Keratinocyte (primary cell): Measurements from ENCODE around the gene KIAA1958. TPM values are rescaled to one million over a fixed set of nuclear protein-coding genes. Genes with fewer than 3 reads are reported as not detected.

ENCODE experiments used
- DNase-seq: peaks from one replicate; pipeline ENCODE4 v3.0.0-alpha.2; 2011; ENCODE audit warnings: low read depth, missing footprints, low spot score
- FAIRE-seq: peaks from 2 replicates; lab custom pipeline; 2011; peaks lifted over from hg19 to GRCh38; lab: Jason Lieb, UNC
- H2AFZ ChIP-seq: 2 replicates; pipeline ENCODE4 v1.6.0; 2012; ENCODE audit warnings: low read length, control low read depth, inconsistent platforms; ENCODE audit not compliant: control insufficient read depth
- H3K27ac ChIP-seq: 2 replicates; pipeline ENCODE4 v1.5.1; 2011; ENCODE audit warnings: low read length; ENCODE audit not compliant: control insufficient read depth, insufficient read depth
- H3K27me3 ChIP-seq: 3 replicates; pipeline ENCODE4 v1.6.0; 2011; ENCODE audit warnings: low read length; ENCODE audit not compliant: control insufficient read depth, insufficient read depth; ENCODE audit errors: extremely low read depth
- H3K36me3 ChIP-seq, 2 experiments: 2 replicates in 1 of 2; 3 replicates in 1 of 2; pipeline ENCODE4 v1.5.1; 2011; ENCODE audit warnings: low read length in 2 of 2, mild to moderate bottlenecking in 1 of 2; ENCODE audit not compliant: control insufficient read depth in 2 of 2, insufficient read depth in 2 of 2; ENCODE audit errors: extremely low read depth in 1 of 2
- H3K4me1 ChIP-seq: 3 replicates; pipeline ENCODE4 v1.5.1; 2011; ENCODE audit warnings: low read length; ENCODE audit not compliant: control insufficient read depth, insufficient read depth; ENCODE audit errors: extremely low read depth
- H3K4me2 ChIP-seq: 3 replicates; pipeline ENCODE4 v1.6.0; 2011; ENCODE audit warnings: low read depth, low read length; ENCODE audit not compliant: control insufficient read depth, insufficient read depth; ENCODE audit errors: extremely low read depth
- H3K4me3 ChIP-seq, 3 experiments: fragments of 200-600 bp in 1 of 3; sonication (generic) in 1 of 3; 2 replicates in 2 of 3; 3 replicates in 1 of 3; pipeline ENCODE4 v1.5.1; 2011 to 2016; ENCODE audit warnings: low read length in 3 of 3, mild to moderate bottlenecking in 3 of 3, control low read depth in 2 of 3, inconsistent platforms in 1 of 3, low read depth in 1 of 3, mixed read lengths in 1 of 3, mixed run types in 1 of 3, moderate library complexity in 1 of 3; ENCODE audit not compliant: control insufficient read depth in 2 of 3, insufficient read depth in 2 of 3; ENCODE audit errors: extremely low read depth in 1 of 3
- H3K79me2 ChIP-seq: 2 replicates; pipeline ENCODE4 v1.6.0; 2012; ENCODE audit warnings: low read length; ENCODE audit not compliant: control insufficient read depth, insufficient read depth
- H3K9ac ChIP-seq: 3 replicates; pipeline ENCODE4 v1.6.0; 2011; ENCODE audit warnings: low read length; ENCODE audit not compliant: control insufficient read depth, insufficient read depth; ENCODE audit errors: extremely low read depth
- H3K9me1 ChIP-seq: 3 replicates; pipeline ENCODE4 v1.6.0; 2011; ENCODE audit warnings: low read length; ENCODE audit not compliant: control insufficient read depth, insufficient read depth; ENCODE audit errors: extremely low read depth
- H3K9me3 ChIP-seq: 2 replicates; pipeline ENCODE4 v1.5.1; 2012; ENCODE audit warnings: low read depth, low read length; ENCODE audit not compliant: control insufficient read depth
- H4K20me1 ChIP-seq: 3 replicates; pipeline ENCODE4 v1.6.0; 2011; ENCODE audit warnings: low read length; ENCODE audit not compliant: control insufficient read depth, insufficient read depth; ENCODE audit errors: extremely low read depth
- EZH2 ChIP-seq: IDR thresholded peaks from one replicate; pipeline ENCODE4 v1.6.1; 2012; ENCODE audit warnings: inconsistent platforms, mild to moderate bottlenecking, low read length, moderate library complexity
- dilution Hi-C: fragments of 300-500 bp; cut with MboI; formaldehyde crosslinking; loops from one replicate; pipeline ENCODE4 v1.7.0; 2020; ENCODE audit warnings: low sequenced_read_pairs; ENCODE audit not compliant: extremely low pct_ligation_motif_present
- polyA plus RNA-seq, 5 experiments: library from polyadenylated mRNA; depleted of rRNA in 3 of 5; stranded (reverse) in 3 of 5; stranded (forward) in 1 of 5; unstranded in 1 of 5; fragments of >200 nt; gene quantifications; 1 replicate in 1 of 5; 2 replicates in 3 of 5; 3 replicates in 1 of 5; pipeline versions ENCODE4 v1.2.1 to v1.2.3, GENCODE V29; 2011 to 2012; ENCODE audit warnings: missing spikeins in 2 of 5, low read depth in 1 of 5, low replicate concordance in 1 of 5
- TF ChIP-seq, protein P1 (sequence below), 3 experiments: IDR thresholded peaks in 1 of 3; conservative IDR thresholded peaks in 1 of 3; optimal IDR thresholded peaks in 1 of 3; 2 replicates in 2 of 3; 3 replicates in 1 of 3; pipeline versions ENCODE3 to v1.5.1; 2011; ENCODE audit warnings: low read length in 3 of 3, mild to moderate bottlenecking in 3 of 3, moderate library complexity in 2 of 3, control low read depth in 1 of 3, inconsistent platforms in 1 of 3; ENCODE audit not compliant: insufficient read depth in 2 of 3; ENCODE audit errors: extremely low read depth in 1 of 3

Gene KIAA1958
- polyA plus RNA-seq, 1 donor (not counting 4 experiments of a cell fraction or from before 2014, with no cell fraction given): 0.84 TPM

- no peaks in the 10 kb centered on the region for H3K9me1 ChIP-seq
- FAIRE-seq (no peak), DNase-seq (no peak)
- H2AFZ ChIP-seq: no peak overlapping the region
- no peaks in the 10 kb centered on the region for H4K20me1 ChIP-seq
- H3K9me3 ChIP-seq: no peaks in the 10 kb centered on the region
- H3K9ac ChIP-seq: no peak overlapping the region
- H3K4me3 ChIP-seq: no peak overlapping the region
- H3K79me2 ChIP-seq: no peaks in the 10 kb centered on the region
- no peak overlapping the region for H3K4me2 ChIP-seq
- dilution Hi-C loops: no loop called here
- no peak overlapping the region for H3K27ac ChIP-seq
- no peaks in the 10 kb centered on the region for H3K4me1 ChIP-seq
- H3K36me3 ChIP-seq: no peaks in the 10 kb centered on the region
- no peaks in the 10 kb centered on the region for H3K27me3 ChIP-seq
- TF ChIP-seq, protein P1, sequence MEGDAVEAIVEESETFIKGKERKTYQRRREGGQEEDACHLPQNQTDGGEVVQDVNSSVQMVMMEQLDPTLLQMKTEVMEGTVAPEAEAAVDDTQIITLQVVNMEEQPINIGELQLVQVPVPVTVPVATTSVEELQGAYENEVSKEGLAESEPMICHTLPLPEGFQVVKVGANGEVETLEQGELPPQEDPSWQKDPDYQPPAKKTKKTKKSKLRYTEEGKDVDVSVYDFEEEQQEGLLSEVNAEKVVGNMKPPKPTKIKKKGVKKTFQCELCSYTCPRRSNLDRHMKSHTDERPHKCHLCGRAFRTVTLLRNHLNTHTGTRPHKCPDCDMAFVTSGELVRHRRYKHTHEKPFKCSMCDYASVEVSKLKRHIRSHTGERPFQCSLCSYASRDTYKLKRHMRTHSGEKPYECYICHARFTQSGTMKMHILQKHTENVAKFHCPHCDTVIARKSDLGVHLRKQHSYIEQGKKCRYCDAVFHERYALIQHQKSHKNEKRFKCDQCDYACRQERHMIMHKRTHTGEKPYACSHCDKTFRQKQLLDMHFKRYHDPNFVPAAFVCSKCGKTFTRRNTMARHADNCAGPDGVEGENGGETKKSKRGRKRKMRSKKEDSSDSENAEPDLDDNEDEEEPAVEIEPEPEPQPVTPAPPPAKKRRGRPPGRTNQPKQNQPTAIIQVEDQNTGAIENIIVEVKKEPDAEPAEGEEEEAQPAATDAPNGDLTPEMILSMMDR (optimal IDR thresholded peaks at IDR 0.05 in 1 of 3, IDR thresholded peaks at IDR 0.05 in 1 of 3, conservative IDR thresholded peaks at IDR 0.05 in 1 of 3; ENCODE audit: extremely low read depth in 1 of 3, insufficient read depth in 2 of 3, low read length in 3 of 3): no peak
- no peak for TF ChIP-seq EZH2
These were observed 134.5 kb downstream of the KIAA1958 start for GRCh38 chr9:112621018-112621655.

DNA sequence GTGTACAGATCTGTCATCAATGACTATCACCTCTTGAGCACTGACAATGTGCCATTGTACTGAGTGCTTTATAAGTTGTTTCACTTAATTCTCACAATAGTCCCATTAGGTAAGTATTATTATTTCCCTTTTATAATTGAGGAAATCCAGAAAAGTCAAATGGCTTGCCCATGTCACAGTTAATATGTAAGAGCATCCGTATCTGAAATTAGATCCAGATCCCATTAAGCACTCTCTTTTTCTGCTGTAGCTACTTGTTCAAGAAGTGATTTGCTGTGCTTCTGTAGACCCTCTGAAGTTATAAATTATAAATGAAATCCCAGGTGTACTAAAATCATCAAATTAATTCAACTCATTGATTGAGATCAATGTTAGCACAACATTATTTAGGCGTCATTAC, 136.6 kb downstream of the KIAA1958 start:
- no peak for FAIRE-seq
- Histone ChIP-seq H3K4me1 (no peaks in the 10 kb centered on the region), H3K27me3 (no peaks in the 10 kb centered on the region), H3K9me1 (no peaks in the 10 kb centered on the region), H3K9me3 (no peaks in the 10 kb centered on the region), H3K27ac (no peak overlapping the region), H3K4me2 (no peak overlapping the region), H3K4me3 (no peak overlapping the region), H3K9ac (no peak overlapping the region), H2AFZ (no peak overlapping the region), H3K79me2 (no peaks in the 10 kb centered on the region), H4K20me1 (no peaks in the 10 kb centered on the region), H3K36me3 (no peaks in the 10 kb centered on the region)
- DNase-seq: no peak
- no peak for TF ChIP-seq EZH2
- TF ChIP-seq, protein P1 (optimal IDR thresholded peaks at IDR 0.05 in 1 of 3, IDR thresholded peaks at IDR 0.05 in 1 of 3, conservative IDR thresholded peaks at IDR 0.05 in 1 of 3; ENCODE audit: extremely low read depth in 1 of 3, insufficient read depth in 2 of 3, low read length in 3 of 3): no peak
- dilution Hi-C loops: no loop called here
